GM19238 (cell line): ENCODE data around the gene PIEZO2.

ENCODE experiments used
- DNase-seq: peaks from one replicate; pipeline ENCODE4 v3.0.0; 2011; ENCODE audit warnings: low spot score; ENCODE audit not compliant: insufficient read length

PIEZO2 gene

DNA sequence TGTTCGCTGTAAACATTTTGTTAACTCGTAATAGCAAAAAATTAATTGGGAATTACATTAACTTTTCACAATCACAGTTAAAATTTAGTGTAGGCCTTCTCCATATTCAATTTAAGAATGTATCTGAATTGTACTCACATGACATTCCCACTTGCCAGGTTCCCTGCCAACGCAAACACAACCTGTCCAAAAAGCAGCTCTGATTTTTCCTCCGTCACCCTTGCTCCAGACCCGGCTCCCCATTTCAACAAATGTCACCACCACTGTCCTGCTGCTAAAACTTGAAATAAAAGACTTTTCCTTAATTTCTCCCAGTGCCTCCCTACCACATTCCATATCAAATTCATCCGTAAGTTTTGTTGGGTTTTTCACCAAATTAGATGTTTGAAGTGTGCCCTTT is 120.3 kb downstream of the PIEZO2 start:
- no peak for DNase-seq

- no peak for DNase-seq
Observed at GRCh38 chr18:11027862-11028261, 121.5 kb downstream of the PIEZO2 start.

GRCh38 chr18:11025671-11026070 is 123.7 kb downstream of the PIEZO2 start:
- DNase-seq, result no peak

- no peak for DNase-seq
Observed at GRCh38 chr18:11024928-11025669, 124.3 kb downstream of the PIEZO2 start.

- no peak for DNase-seq
Observed at GRCh38 chr18:11021477-11021876, 127.9 kb downstream of the PIEZO2 start.

GRCh38 chr18:11020877-11021414 is 128.4 kb downstream of the PIEZO2 start:
- DNase-seq, result no peak

DNA sequence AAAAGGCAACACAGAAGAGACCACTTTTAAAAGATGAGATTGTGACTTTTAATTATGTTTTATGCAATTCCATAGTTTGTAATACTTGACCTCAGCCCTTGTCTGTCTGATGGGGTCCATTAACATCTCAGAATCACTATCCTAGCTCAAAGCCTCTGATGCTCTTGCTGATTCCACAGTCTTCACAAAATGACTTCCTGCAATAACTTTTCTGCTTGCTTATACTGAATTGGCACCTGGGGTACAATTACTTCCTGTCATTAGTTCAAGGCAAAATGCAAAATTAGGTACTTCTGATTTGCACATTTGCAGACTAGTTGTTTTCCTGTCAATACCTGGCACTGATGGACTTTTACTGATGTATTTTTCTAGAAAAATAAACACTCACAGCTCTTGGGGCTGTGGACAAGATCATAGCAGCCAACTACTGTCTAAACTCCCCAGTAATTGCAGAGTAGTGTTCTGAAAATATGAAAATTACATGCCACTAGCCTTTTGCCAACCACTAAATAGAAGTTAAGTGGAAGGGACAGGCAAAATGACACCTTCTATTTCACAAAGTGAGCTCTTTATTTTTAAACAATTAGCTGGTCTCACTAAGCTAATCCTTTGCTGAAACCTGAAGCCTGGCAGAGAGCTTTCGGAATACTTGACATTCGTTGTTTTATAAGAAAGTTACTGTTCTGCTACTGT is 129.1 kb downstream of the PIEZO2 start:
- no peak for DNase-seq

GRCh38 chr18:11019295-11020105 is 129.9 kb downstream of the PIEZO2 start:
- no peak for DNase-seq

DNA sequence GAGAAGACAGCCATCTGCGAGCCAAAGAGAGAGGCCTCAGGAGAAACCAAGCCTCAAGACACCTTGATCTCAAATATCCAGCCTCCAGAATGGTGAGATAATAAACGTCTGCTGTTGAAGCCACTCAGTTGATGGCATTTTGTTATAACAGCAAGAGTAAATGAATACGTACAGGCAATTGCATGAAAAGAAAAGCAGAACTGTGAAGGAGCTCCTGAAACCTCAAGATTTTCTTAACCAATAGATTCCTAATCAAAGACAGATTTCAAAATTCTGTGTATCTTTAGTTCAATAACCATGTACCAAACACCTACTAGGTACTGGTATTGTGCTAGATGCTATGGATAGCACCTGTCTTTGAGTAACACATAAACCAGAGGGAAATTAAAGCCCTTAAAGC is 139.5 kb downstream of the PIEZO2 start:
- DNase-seq, result no peak

DNA sequence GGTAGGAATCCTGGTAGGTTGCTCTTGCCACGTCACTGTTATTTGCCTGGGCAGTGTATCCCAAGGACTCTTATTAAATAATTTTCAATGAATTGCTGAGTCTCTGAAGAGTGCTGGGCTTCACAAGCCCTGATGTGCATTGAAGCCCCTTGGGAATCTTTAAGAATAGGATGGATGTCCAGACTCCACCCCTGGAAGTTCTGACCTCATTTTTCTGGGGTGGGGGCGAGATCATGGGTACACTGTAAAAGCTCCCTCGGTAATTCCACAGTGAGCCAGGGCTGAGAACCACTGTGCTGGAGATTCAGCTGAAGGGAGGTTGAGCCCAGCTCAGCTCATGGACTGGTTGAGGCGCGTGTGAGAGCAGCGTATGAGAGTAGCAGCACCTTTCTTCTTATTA is 140.2 kb downstream of the PIEZO2 start:
- DNase-seq, result no peak

GRCh38 chr18:11008505-11008904 is 140.9 kb downstream of the PIEZO2 start:
- DNase-seq, result no peak

DNA sequence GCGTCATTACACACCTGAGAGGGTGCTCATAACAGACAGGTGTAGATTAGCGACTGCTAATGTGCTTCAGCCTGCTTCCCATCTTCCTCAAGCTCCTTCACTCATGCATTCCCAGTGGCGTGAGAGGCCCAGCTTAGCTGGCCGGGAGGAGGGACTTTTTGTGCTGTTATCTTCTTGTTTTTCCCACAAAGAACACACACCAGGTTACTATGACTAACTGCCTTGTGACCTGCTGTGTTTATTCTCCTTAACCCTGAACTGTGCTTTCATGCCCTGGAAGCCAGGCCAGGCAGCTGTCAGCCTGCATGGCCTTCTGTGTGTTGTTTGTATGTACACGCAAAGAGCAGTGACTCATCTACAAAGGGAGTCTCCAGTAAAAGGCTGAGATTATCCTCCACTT is 143.8 kb downstream of the PIEZO2 start:
- no peak for DNase-seq

- no peak for DNase-seq
Observed at GRCh38 chr18:11004951-11005350, 144.4 kb downstream of the PIEZO2 start.

- DNase-seq, result no peak
Observed at GRCh38 chr18:11004294-11004693, 145.1 kb downstream of the PIEZO2 start.

DNA sequence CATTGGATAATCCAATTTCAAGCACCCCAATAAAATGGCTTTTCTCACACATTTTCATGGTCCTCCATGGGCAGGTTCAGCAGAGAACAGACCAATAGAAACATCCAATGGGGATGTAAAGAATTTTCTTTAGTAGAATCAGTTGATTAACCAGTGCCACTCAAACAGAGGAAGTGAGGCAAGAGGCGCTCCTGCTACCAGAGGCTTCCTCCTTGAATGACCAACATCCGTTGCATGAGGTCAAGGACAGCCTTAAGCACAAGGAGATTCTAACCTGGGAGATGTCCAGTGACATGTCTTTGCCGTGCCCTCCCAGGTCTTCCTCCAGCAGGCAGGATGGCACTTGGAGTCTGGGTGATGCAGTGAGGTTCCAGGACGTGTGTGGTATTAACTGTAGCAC is 146.6 kb downstream of the PIEZO2 start:
- DNase-seq, result no peak

- no peak for DNase-seq
Observed at GRCh38 chr18:11002277-11002676, 147.1 kb downstream of the PIEZO2 start.

GRCh38 chr18:11000071-11000470 is 149.3 kb downstream of the PIEZO2 start:
- DNase-seq, result no peak

DNA sequence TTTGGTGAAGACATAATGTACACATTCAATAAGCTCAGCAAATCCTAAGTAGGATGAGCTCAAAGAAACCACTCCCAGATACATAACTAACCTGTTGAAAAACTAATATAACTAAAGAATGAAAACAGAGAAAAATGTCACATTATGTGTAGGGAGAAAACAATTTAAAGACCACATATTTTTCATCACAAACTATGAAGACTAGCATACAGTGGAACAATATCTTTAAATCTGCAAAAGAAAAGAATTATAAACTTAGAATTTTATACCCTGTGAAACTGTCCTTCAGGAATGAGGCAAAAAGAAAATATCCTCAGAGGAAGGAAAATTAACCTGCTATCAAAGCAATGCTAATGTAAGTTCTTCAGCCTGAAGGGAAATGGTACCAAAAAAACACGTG is 151.5 kb downstream of the PIEZO2 start:
- no peak for DNase-seq

- no peak for DNase-seq
Observed at GRCh38 chr18:10995550-10995949, 153.8 kb downstream of the PIEZO2 start.

DNA sequence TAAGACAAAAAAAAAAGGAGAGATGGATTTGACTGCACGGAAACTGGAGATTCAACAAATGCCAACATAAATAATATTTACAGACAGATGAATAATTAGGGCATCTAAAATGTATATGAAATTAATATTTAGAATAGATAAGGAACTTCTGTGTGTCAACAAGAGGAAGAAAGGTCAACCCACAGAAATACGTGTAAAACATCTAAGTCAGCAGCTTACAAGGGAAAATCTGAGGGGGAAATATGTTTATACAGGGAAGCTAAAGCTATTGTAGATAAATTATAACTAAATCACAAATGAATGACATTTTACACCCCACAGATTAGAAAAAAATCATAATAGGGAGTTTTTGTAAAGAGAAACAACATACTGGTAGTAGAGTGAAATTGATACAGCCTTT is 159.9 kb downstream of the PIEZO2 start:
- DNase-seq, result no peak

DNA sequence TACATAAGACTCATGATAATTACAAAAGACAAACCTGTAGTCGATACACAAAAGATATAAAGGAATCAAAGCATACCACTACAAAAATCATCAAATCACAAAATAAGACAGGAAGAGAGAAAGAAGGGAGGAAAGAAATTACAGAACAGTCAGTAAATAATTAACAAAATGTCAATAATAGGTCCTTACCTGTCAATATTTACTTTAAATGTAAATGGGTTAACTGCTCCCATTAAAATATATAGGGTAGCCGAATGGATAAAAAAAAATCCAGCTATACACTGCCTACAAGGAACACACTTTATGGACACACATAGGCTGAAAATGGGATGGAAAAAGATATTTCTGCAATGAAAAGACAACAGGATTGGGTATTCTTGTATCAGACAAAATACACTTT is 163.7 kb downstream of the PIEZO2 start:
- no peak for DNase-seq

GRCh38 chr18:10979411-10979810 is 170.0 kb downstream of the PIEZO2 start:
- no peak for DNase-seq
